Neural cell (in vitro differentiated cells): Measurements from ENCODE around the gene SPAG16. TPM values are rescaled to one million over a fixed set of nuclear protein-coding genes. Genes with fewer than 3 reads are reported as not detected.

Experiments used
- H2AFZ ChIP-seq: fragments of 200-600, 300-800 bp; sonication (generic), shearing (Covaris generic); 2 replicates; pipeline ENCODE4 v1.6.0; 2014; ENCODE audit warnings: low read depth, mild to moderate bottlenecking, antibody characterized with exemption, low read length, moderate library complexity
- H3F3A ChIP-seq: fragments of 200-600 bp; shearing (Covaris generic); 2 replicates; pipeline ENCODE4 v1.6.1; 2016; ENCODE audit warnings: mild to moderate bottlenecking, moderate library complexity, mixed read lengths, antibody characterized with exemption, low read length; ENCODE audit not compliant: insufficient read depth, poor library complexity, severe bottlenecking
- H3K27ac ChIP-seq: fragments of 200-600, 300-800 bp; sonication (generic), shearing (Covaris generic); 2 replicates; pipeline ENCODE4 v1.5.1; 2014; ENCODE audit warnings: mild to moderate bottlenecking, low read length, moderate library complexity
- H3K27me3 ChIP-seq: fragments of 300-800, 200-600 bp; sonication (generic), shearing (Covaris generic); 2 replicates; pipeline ENCODE4 v1.6.0; 2014; ENCODE audit warnings: mild to moderate bottlenecking, low read depth, low read length, moderate library complexity; ENCODE audit not compliant: insufficient read depth
- H3K36me3 ChIP-seq: fragments of 300-800, 200-600 bp; sonication (generic), shearing (Covaris generic); 2 replicates; pipeline ENCODE4 v1.5.1; 2014; ENCODE audit warnings: mild to moderate bottlenecking, antibody characterized with exemption, low read length, moderate library complexity; ENCODE audit not compliant: insufficient read depth
- H3K4me2 ChIP-seq: fragments of 300-800, 200-600 bp; sonication (generic), shearing (Covaris generic); 2 replicates; pipeline ENCODE4 v1.6.0; 2014; ENCODE audit warnings: mild to moderate bottlenecking, low read length
- H3K4me3 ChIP-seq: fragments of 300-800, 200-600 bp; sonication (generic), shearing (Covaris generic); 2 replicates; pipeline ENCODE4 v1.5.1; 2014; ENCODE audit warnings: mild to moderate bottlenecking, low read length, moderate library complexity
- H3K79me2 ChIP-seq: fragments of 200-600 bp; shearing (Covaris generic); replicated peaks from 2 replicates; pipeline ENCODE4 v1.6.0; 2014; ENCODE audit warnings: mild to moderate bottlenecking, low read length, moderate library complexity; ENCODE audit not compliant: insufficient read depth
- H3K9ac ChIP-seq: fragments of 300-800, 200-600 bp; sonication (generic), shearing (Covaris generic); 2 replicates; pipeline ENCODE4 v1.6.1; 2016; ENCODE audit warnings: mild to moderate bottlenecking, low read length, mixed read lengths
- H3K9me2 ChIP-seq: fragments of 200-600 bp; shearing (Covaris generic); 2 replicates; pipeline ENCODE4 v1.6.1; 2016; ENCODE audit warnings: mild to moderate bottlenecking, low read length, mixed read lengths; ENCODE audit not compliant: insufficient read depth
- H3K9me3 ChIP-seq: fragments of 200-600, 300-800 bp; sonication (generic), shearing (Covaris generic); 2 replicates; pipeline ENCODE4 v1.6.1; 2016; ENCODE audit warnings: mild to moderate bottlenecking, mixed run types, low read length, moderate library complexity, mixed read lengths
- H4K20me1 ChIP-seq: fragments of 200-600 bp; shearing (Covaris generic); 2 replicates; pipeline ENCODE4 v1.6.1; 2016; ENCODE audit warnings: mild to moderate bottlenecking, mixed run types; ENCODE audit not compliant: insufficient read depth
- EP300 ChIP-seq: fragments of 450-650 bp; conservative IDR thresholded peaks from 2 replicates; pipeline ENCODE4 v1.6.1; 2014; ENCODE audit warnings: antibody characterized with exemption, mild to moderate bottlenecking, moderate library complexity; ENCODE audit not compliant: poor library complexity, severe bottlenecking
- EZH2 ChIP-seq: fragments of 200-600, 300-800 bp; shearing (Covaris generic), sonication (generic); IDR thresholded peaks from 2 replicates; pipeline ENCODE4 v1.6.1; 2014; ENCODE audit warnings: antibody characterized with exemption, low read length, borderline replicate concordance, mild to moderate bottlenecking; ENCODE audit not compliant: insufficient read depth, poor library complexity, severe bottlenecking
- MXI1 ChIP-seq: fragments of 450-650 bp; conservative IDR thresholded peaks from 2 replicates; pipeline ENCODE4 v1.6.1; 2014; ENCODE audit warnings: antibody characterized with exemption, mild to moderate bottlenecking; ENCODE audit not compliant: poor library complexity, severe bottlenecking
- POLR2AphosphoS5 ChIP-seq: IDR thresholded peaks from 2 replicates; pipeline ENCODE4 v1.6.1; 2012
- RAD21 ChIP-seq: fragments of 450-650 bp; conservative IDR thresholded peaks from 2 replicates; pipeline ENCODE4 v1.6.1; 2014; ENCODE audit warnings: antibody characterized with exemption, mild to moderate bottlenecking, moderate library complexity
- SMC3 ChIP-seq: fragments of 450-650 bp; conservative IDR thresholded peaks from 2 replicates; pipeline ENCODE4 v1.6.1; 2014; ENCODE audit warnings: antibody characterized with exemption, mild to moderate bottlenecking, moderate library complexity; ENCODE audit not compliant: poor library complexity
- TAF1 ChIP-seq: IDR thresholded peaks from 2 replicates; pipeline ENCODE4 v1.6.1; 2012; ENCODE audit warnings: low read depth
- polyA plus RNA-seq: library from polyadenylated mRNA; depleted of rRNA; stranded (reverse); fragments of >200 nt; gene quantifications from 2 replicates; pipeline ENCODE4 v1.2.3, GENCODE V29; 2014
- TF ChIP-seq, protein P1 (sequence below): IDR thresholded peaks from 2 replicates; pipeline ENCODE4 v1.6.1; 2012; ENCODE audit warnings: borderline replicate concordance
- TF ChIP-seq, protein P2 (sequence below): fragments of 450-650 bp; IDR thresholded peaks from 2 replicates; pipeline ENCODE4 v1.5.1; 2014; ENCODE audit warnings: antibody characterized with exemption, mild to moderate bottlenecking, moderate library complexity; ENCODE audit not compliant: poor library complexity, severe bottlenecking

Gene SPAG16
- polyA plus RNA-seq, 1 donor from 2014 or later = 75.4 TPM

DNA sequence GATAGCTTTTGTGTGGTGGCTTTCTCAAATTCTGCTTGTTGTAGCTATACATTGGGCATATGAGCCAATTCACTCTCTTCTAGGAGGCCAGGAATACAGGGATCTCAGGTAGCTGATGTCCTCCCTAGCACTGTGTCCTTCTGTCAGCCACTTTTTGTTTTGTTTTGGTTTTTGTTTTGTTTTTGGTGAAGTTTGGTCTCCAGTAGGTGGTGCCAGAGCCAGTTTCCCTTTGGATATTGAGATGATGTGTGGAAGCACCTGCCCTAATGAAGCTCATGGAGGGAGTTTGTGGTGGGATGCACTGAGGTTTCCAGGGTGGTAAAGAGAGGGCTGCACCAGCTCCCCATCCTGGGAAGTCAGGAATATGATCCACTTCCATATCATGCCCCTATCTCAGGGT lies 1026.1 kb downstream of the SPAG16 start:
- no peak overlapping the region for H3K4me3 ChIP-seq
- no peak overlapping the region for H2AFZ ChIP-seq
- no peaks in the 10 kb centered on the region for H3K27me3 ChIP-seq
- no peaks in the 10 kb centered on the region for H3K79me2 ChIP-seq
- H3F3A ChIP-seq = no peaks in the 10 kb centered on the region
- no peak overlapping the region for H3K9ac ChIP-seq
- no peak overlapping the region for H3K27ac ChIP-seq
- no peaks in the 10 kb centered on the region for H3K9me3 ChIP-seq
- TF ChIP-seq SMC3 (no peak), TAF1 (no peak), MXI1 (no peak), POLR2AphosphoS5 (no peak), RAD21 (no peak), EZH2 (no peak), EP300 (no peak)
- TF ChIP-seq, protein P1, sequence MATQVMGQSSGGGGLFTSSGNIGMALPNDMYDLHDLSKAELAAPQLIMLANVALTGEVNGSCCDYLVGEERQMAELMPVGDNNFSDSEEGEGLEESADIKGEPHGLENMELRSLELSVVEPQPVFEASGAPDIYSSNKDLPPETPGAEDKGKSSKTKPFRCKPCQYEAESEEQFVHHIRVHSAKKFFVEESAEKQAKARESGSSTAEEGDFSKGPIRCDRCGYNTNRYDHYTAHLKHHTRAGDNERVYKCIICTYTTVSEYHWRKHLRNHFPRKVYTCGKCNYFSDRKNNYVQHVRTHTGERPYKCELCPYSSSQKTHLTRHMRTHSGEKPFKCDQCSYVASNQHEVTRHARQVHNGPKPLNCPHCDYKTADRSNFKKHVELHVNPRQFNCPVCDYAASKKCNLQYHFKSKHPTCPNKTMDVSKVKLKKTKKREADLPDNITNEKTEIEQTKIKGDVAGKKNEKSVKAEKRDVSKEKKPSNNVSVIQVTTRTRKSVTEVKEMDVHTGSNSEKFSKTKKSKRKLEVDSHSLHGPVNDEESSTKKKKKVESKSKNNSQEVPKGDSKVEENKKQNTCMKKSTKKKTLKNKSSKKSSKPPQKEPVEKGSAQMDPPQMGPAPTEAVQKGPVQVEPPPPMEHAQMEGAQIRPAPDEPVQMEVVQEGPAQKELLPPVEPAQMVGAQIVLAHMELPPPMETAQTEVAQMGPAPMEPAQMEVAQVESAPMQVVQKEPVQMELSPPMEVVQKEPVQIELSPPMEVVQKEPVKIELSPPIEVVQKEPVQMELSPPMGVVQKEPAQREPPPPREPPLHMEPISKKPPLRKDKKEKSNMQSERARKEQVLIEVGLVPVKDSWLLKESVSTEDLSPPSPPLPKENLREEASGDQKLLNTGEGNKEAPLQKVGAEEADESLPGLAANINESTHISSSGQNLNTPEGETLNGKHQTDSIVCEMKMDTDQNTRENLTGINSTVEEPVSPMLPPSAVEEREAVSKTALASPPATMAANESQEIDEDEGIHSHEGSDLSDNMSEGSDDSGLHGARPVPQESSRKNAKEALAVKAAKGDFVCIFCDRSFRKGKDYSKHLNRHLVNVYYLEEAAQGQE = no peak
- TF ChIP-seq, protein P2, sequence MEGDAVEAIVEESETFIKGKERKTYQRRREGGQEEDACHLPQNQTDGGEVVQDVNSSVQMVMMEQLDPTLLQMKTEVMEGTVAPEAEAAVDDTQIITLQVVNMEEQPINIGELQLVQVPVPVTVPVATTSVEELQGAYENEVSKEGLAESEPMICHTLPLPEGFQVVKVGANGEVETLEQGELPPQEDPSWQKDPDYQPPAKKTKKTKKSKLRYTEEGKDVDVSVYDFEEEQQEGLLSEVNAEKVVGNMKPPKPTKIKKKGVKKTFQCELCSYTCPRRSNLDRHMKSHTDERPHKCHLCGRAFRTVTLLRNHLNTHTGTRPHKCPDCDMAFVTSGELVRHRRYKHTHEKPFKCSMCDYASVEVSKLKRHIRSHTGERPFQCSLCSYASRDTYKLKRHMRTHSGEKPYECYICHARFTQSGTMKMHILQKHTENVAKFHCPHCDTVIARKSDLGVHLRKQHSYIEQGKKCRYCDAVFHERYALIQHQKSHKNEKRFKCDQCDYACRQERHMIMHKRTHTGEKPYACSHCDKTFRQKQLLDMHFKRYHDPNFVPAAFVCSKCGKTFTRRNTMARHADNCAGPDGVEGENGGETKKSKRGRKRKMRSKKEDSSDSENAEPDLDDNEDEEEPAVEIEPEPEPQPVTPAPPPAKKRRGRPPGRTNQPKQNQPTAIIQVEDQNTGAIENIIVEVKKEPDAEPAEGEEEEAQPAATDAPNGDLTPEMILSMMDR = no peak
- H3K36me3 ChIP-seq = no peaks in the 10 kb centered on the region
- H3K4me2 ChIP-seq = no peak overlapping the region
- no peaks in the 10 kb centered on the region for H4K20me1 ChIP-seq
- no peaks in the 10 kb centered on the region for H3K9me2 ChIP-seq

DNA sequence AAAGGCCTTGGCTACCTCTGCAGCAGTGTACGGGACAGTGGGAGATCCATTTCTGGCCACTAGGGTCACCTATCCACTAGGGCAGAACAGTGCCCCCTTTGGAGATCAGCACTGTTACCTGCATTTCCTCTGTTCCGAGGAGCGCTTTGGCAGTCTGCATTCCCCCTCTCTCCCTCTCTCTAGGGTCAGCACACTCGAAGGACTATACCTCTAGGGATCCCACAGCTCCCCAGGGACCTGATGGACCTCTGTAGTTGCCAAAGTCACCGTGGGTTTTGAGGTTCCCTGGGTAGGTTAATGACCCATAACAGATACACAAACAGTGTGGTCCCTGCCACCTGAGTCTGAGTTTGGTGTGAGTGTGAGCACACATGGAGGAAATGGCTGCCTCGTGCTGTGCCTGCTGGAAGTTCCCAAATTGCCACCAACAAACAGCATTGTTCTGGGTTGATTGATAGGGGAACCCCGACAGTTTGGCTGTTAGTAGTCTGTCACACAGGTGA lies 1026.8 kb downstream of the SPAG16 start:
- Histone ChIP-seq H3K9ac (no peak overlapping the region), H3F3A (no peaks in the 10 kb centered on the region), H3K27ac (no peak overlapping the region), H3K4me3 (no peak overlapping the region), H2AFZ (no peak overlapping the region), H3K9me3 (no peaks in the 10 kb centered on the region), H3K79me2 (no peaks in the 10 kb centered on the region), H3K4me2 (no peak overlapping the region), H3K9me2 (no peaks in the 10 kb centered on the region), H3K27me3 (no peaks in the 10 kb centered on the region), H4K20me1 (no peaks in the 10 kb centered on the region), H3K36me3 (no peaks in the 10 kb centered on the region)
- no peak for TF ChIP-seq MXI1
- TF ChIP-seq, protein P1 = no peak
- TF ChIP-seq, protein P2 = no peak
- no peak for TF ChIP-seq TAF1
- TF ChIP-seq EP300 = no peak
- no peak for TF ChIP-seq SMC3
- no peak for TF ChIP-seq POLR2AphosphoS5
- TF ChIP-seq EZH2 = no peak
